Measurements from ENCODE around the gene CHAF1B. TPM values are rescaled to one million over a fixed set of nuclear protein-coding genes. Genes with fewer than 3 reads are reported as not detected.

Gene CHAF1B
- total RNA-seq, 4 donors from 2014 or later: 1.2 to 3.9 (median 2.6) TPM

- Histone ChIP-seq H3K4me3 (no peak overlapping the region), H3K4me1 (peaks cover 3% of the 10 kb centered on the region), H3K27ac (no peak overlapping the region), H3K9me3 (no peaks in the 10 kb centered on the region), H3K36me3 (no peaks in the 10 kb centered on the region), H3K27me3 (no peaks in the 10 kb centered on the region)
- DNase-seq (ENCODE audit: low spot score in 2 of 2): no peak
- 93% methylated on average over 2 of the region's 9 CpGs for WGBS
- no peak for TF ChIP-seq POLR2AphosphoS5 (IDR thresholded peaks at IDR 0.05)
- TF ChIP-seq EP300 (IDR thresholded peaks at IDR 0.05): no peak
Observed at GRCh38 chr21:36425286-36425685, 40.1 kb downstream of the CHAF1B start.

GRCh38 chr21:36427502-36427901, 42.3 kb downstream of the CHAF1B start:
- Histone ChIP-seq H3K27me3 (no peaks in the 10 kb centered on the region), H3K36me3 (no peaks in the 10 kb centered on the region), H3K9me3 (no peaks in the 10 kb centered on the region), H3K27ac (no peak overlapping the region), H3K4me1 (peaks cover 12% of the 10 kb centered on the region), H3K4me3 (no peak overlapping the region)
- TF ChIP-seq POLR2AphosphoS5 (IDR thresholded peaks at IDR 0.05): no peak
- WGBS: 79% methylated on average over 4 of the region's 4 CpGs
- DNase-seq (ENCODE audit: low spot score in 2 of 2): no peak

GRCh38 chr21:36428761-36429432, 43.7 kb downstream of the CHAF1B start:
- no peaks in the 10 kb centered on the region for H3K27me3 ChIP-seq
- peaks cover 12% of the 10 kb centered on the region for H3K4me1 ChIP-seq
- WGBS: 86% methylated on average over 12 of the region's 12 CpGs
- no peaks in the 10 kb centered on the region for H3K9me3 ChIP-seq
- TF ChIP-seq EP300 (IDR thresholded peaks at IDR 0.05): no peak
- TF ChIP-seq POLR2AphosphoS5 (IDR thresholded peaks at IDR 0.05): no peak
- no peak for TF ChIP-seq POLR2A (IDR thresholded peaks at IDR 0.05)
- TF ChIP-seq CTCF (IDR thresholded peaks at IDR 0.05): no peak
- no peak for DNase-seq (ENCODE audit: low spot score in 2 of 2)
- no peak overlapping the region for H3K27ac ChIP-seq
- H3K4me3 ChIP-seq: no peak overlapping the region
- no peaks in the 10 kb centered on the region for H3K36me3 ChIP-seq

- Histone ChIP-seq H3K27ac (peak overlapping the region; percentile 29), H3K9me3 (no peaks in the 10 kb centered on the region), H3K4me3 (peak overlapping the region; percentile 33), H3K27me3 (no peaks in the 10 kb centered on the region), H3K4me1 (peaks cover 12% of the 10 kb centered on the region), H3K36me3 (no peaks in the 10 kb centered on the region)
- 35% methylated on average over 13 of the region's 22 CpGs for WGBS
- peak in 1 of 2 donors; percentile 86 for DNase-seq (ENCODE audit: low spot score in 2 of 2)
- TF ChIP-seq CTCF (IDR thresholded peaks at IDR 0.05) (no peak), POLR2AphosphoS5 (IDR thresholded peaks at IDR 0.05) (peak in 1 of 3 donors; percentile 37), POLR2A (IDR thresholded peaks at IDR 0.05) (peak in 1 of 2 donors; percentile 52)
Observed at GRCh38 chr21:36429947-36430546, 44.9 kb downstream of the CHAF1B start.

- no peaks in the 10 kb centered on the region for H3K9me3 ChIP-seq
- DNase-seq (ENCODE audit: low spot score in 2 of 2): no peak
- no peaks in the 10 kb centered on the region for H3K27me3 ChIP-seq
- peaks cover 12% of the 10 kb centered on the region for H3K4me1 ChIP-seq
- 67% methylated on average over 4 of the region's 4 CpGs for WGBS
- peak overlapping the region; percentile 29 for H3K27ac ChIP-seq
- no peaks in the 10 kb centered on the region for H3K36me3 ChIP-seq
- H3K4me3 ChIP-seq: peak overlapping the region; percentile 33
- TF ChIP-seq POLR2A (IDR thresholded peaks at IDR 0.05) (no peak), CTCF (IDR thresholded peaks at IDR 0.05) (no peak), EP300 (IDR thresholded peaks at IDR 0.05) (no peak), POLR2AphosphoS5 (IDR thresholded peaks at IDR 0.05) (no peak)
Observed at GRCh38 chr21:36430841-36431240, 45.6 kb downstream of the CHAF1B start.

- no peaks in the 10 kb centered on the region for H3K36me3 ChIP-seq
- WGBS: 83% methylated on average over 4 of the region's 4 CpGs
- TF ChIP-seq EP300 (IDR thresholded peaks at IDR 0.05) (no peak), POLR2A (IDR thresholded peaks at IDR 0.05) (no peak), POLR2AphosphoS5 (IDR thresholded peaks at IDR 0.05) (no peak), CTCF (IDR thresholded peaks at IDR 0.05) (no peak)
- H3K27ac ChIP-seq: no peak overlapping the region
- no peaks in the 10 kb centered on the region for H3K27me3 ChIP-seq
- H3K4me3 ChIP-seq: no peak overlapping the region
- peaks cover 12% of the 10 kb centered on the region for H3K4me1 ChIP-seq
- no peaks in the 10 kb centered on the region for H3K9me3 ChIP-seq
- no peak for DNase-seq (ENCODE audit: low spot score in 2 of 2)
Observed at GRCh38 chr21:36431252-36431651, 46.1 kb downstream of the CHAF1B start.

All from suprapubic skin (tissue), 4 donors.